HepG2 (cell line): Measurements from ENCODE around the gene WBP1. TPM values are rescaled to one million over a fixed set of nuclear protein-coding genes. Genes with fewer than 3 reads are reported as not detected.

Experiments used
- HDAC1 ChIP-seq: sonication (generic); formaldehyde crosslinking; IDR thresholded peaks from 2 replicates; pipeline ENCODE4 v1.5.1; 2020; ENCODE audit warnings: mild to moderate bottlenecking, missing genetic modification reagents
- HNRNPLL ChIP-seq: fragments of 200-400 bp; formaldehyde crosslinking; IDR thresholded peaks from 2 replicates; pipeline ENCODE4 v1.6.1; 2017; ENCODE audit warnings: mild to moderate bottlenecking, low read depth, low read length; ENCODE audit not compliant: poor library complexity, severe bottlenecking
- IKZF4 ChIP-seq: sonication (generic); formaldehyde crosslinking; IDR thresholded peaks from 2 replicates; pipeline ENCODE4 v1.5.1; 2020; ENCODE audit warnings: borderline replicate concordance, mild to moderate bottlenecking, low read depth, missing genetic modification reagents; ENCODE audit errors: not compliant biosample characterization
- MXI1 ChIP-seq: IDR thresholded peaks from 3 replicates; pipeline ENCODE4 v1.6.1; 2012; ENCODE audit warnings: low read depth, low read length, inconsistent platforms, borderline replicate concordance
- PPARG ChIP-seq: conservative IDR thresholded peaks from 2 replicates; pipeline ENCODE4 v1.6.1; 2016; ENCODE audit warnings: missing biosample characterization, missing genetic modification reagents
- RBAK ChIP-seq: sonication (generic); formaldehyde crosslinking; IDR thresholded peaks from 2 replicates; pipeline ENCODE4 v1.5.1; 2020; ENCODE audit warnings: mild to moderate bottlenecking, missing genetic modification reagents
- SPEN ChIP-seq: sonication (generic); formaldehyde crosslinking; IDR thresholded peaks from 2 replicates; pipeline ENCODE4 v1.5.1; 2020; ENCODE audit warnings: low read depth, mild to moderate bottlenecking, missing genetic modification reagents
- ZFP36 ChIP-seq: fragments of 150-350 bp; IDR thresholded peaks from 2 replicates; pipeline ENCODE4 v1.6.1; 2018; ENCODE audit warnings: borderline replicate concordance, low read length, low read depth; ENCODE audit not compliant: partially characterized antibody
- ZNF264 ChIP-seq: sonication (generic); formaldehyde crosslinking; IDR thresholded peaks from 2 replicates; pipeline ENCODE4 v1.4.0; 2020; ENCODE audit warnings: missing genetic modification reagents
- polyA plus RNA-seq, 8 experiments: library from polyadenylated mRNA; depleted of rRNA in 3 of 8; stranded (reverse) in 7 of 8; unstranded in 1 of 8; fragments of >200 nt; fragmentation: Illumina TruSeq in 4 of 8; extraction: Trizol in 4 of 8; gene quantifications; 2 replicates each; pipeline versions ENCODE4 v1.2.1 to v1.2.3, GENCODE V29; 2011 to 2016; ENCODE audit warnings: low read depth in 4 of 8, missing spikeins in 1 of 8, mixed read lengths in 1 of 8; ENCODE audit not compliant: insufficient read depth in 1 of 8
- total RNA-seq, 5 experiments: library from RNA; depleted of rRNA; stranded (reverse); fragments of >200 nt; fragmentation: Illumina TruSeq; extraction: Trizol; gene quantifications; 2 replicates each; pipeline ENCODE4 v1.2.3, GENCODE V29; 2016; ENCODE audit warnings: low read depth in 1 of 5
- TF ChIP-seq, protein P1 (sequence below): sonication (generic); formaldehyde crosslinking; IDR thresholded peaks from 2 replicates; pipeline ENCODE4 v1.8.1; 2022; ENCODE audit warnings: mild to moderate bottlenecking, missing genetic modification reagents
- TF ChIP-seq, protein P2 (sequence below): sonication (generic); formaldehyde crosslinking; IDR thresholded peaks from 2 replicates; pipeline ENCODE4 v1.9.0; 2022; ENCODE audit warnings: low read depth, missing genetic modification reagents

Gene WBP1
- total and polyA plus RNA-seq, 2 of the 13 experiments (the other 11 are each of a cell fraction or from before 2014, with no cell fraction given): 38.8 to 85.7 TPM

DNA sequence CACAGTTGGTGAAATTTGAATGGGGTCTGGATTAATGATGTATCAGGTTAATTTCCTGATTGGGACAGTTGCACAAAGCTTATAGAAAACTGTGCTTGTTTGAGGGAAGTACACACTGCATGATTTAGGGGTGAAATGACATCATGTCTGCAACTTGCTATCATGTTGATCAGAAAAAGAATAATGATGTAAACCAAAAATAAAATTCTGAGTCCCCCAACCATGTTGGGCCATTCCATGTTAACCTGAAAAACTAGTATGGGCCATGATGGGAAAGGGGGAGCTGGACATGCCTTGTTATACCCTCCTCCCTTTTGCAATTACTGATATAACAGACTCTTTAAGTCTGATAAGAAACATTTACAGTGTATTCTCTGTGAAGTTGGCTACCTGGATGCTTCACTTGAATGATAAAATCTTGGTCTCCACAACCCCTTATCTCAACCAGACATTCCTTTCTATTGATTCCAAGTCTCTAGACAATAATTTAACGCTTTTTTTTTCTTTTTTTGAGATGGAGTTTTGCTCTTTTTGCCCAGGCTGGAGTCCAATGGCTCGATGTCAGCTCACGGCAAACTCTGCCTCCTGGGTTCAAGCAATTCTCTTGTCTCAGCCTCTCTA, 7.6 kb upstream of the WBP1 start (continued):
- TF ChIP-seq, protein P1, sequence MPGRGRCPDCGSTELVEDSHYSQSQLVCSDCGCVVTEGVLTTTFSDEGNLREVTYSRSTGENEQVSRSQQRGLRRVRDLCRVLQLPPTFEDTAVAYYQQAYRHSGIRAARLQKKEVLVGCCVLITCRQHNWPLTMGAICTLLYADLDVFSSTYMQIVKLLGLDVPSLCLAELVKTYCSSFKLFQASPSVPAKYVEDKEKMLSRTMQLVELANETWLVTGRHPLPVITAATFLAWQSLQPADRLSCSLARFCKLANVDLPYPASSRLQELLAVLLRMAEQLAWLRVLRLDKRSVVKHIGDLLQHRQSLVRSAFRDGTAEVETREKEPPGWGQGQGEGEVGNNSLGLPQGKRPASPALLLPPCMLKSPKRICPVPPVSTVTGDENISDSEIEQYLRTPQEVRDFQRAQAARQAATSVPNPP: no peak
- no peak for TF ChIP-seq RBAK (CRISPR knock-in tag)
- no peak for TF ChIP-seq ZNF264 (CRISPR knock-in tag)
- TF ChIP-seq HNRNPLL: no peak
- no peak for TF ChIP-seq IKZF4 (CRISPR knock-in tag)
- TF ChIP-seq, protein P2, sequence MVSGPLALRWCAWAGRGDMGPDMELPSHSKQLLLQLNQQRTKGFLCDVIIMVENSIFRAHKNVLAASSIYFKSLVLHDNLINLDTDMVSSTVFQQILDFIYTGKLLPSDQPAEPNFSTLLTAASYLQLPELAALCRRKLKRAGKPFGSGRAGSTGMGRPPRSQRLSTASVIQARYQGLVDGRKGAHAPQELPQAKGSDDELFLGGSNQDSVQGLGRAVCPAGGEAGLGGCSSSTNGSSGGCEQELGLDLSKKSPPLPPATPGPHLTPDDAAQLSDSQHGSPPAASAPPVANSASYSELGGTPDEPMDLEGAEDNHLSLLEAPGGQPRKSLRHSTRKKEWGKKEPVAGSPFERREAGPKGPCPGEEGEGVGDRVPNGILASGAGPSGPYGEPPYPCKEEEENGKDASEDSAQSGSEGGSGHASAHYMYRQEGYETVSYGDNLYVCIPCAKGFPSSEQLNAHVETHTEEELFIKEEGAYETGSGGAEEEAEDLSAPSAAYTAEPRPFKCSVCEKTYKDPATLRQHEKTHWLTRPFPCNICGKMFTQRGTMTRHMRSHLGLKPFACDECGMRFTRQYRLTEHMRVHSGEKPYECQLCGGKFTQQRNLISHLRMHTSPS: no peak
- no peak for TF ChIP-seq HDAC1 (CRISPR knock-in tag)
- no peak for TF ChIP-seq SPEN (CRISPR knock-in tag)
- no peak for TF ChIP-seq MXI1
- no peak for TF ChIP-seq ZFP36
- TF ChIP-seq PPARG (CRISPR knock-in tag): no peak
